ENCODE results near the gene SLC2A8. TPM values are rescaled to one million over a fixed set of nuclear protein-coding genes. Genes with fewer than 3 reads are reported as not detected.

Gene SLC2A8
- polyA plus RNA-seq, 1 donor (not counting 4 experiments of a cell fraction or from before 2014, with no cell fraction given), result 7.1 TPM

GRCh38 chr9:127360250-127360649 is 36.7 kb upstream of the SLC2A8 start:
- TF ChIP-seq, protein P1, sequence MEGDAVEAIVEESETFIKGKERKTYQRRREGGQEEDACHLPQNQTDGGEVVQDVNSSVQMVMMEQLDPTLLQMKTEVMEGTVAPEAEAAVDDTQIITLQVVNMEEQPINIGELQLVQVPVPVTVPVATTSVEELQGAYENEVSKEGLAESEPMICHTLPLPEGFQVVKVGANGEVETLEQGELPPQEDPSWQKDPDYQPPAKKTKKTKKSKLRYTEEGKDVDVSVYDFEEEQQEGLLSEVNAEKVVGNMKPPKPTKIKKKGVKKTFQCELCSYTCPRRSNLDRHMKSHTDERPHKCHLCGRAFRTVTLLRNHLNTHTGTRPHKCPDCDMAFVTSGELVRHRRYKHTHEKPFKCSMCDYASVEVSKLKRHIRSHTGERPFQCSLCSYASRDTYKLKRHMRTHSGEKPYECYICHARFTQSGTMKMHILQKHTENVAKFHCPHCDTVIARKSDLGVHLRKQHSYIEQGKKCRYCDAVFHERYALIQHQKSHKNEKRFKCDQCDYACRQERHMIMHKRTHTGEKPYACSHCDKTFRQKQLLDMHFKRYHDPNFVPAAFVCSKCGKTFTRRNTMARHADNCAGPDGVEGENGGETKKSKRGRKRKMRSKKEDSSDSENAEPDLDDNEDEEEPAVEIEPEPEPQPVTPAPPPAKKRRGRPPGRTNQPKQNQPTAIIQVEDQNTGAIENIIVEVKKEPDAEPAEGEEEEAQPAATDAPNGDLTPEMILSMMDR (optimal IDR thresholded peaks at IDR 0.05 in 1 of 3, IDR thresholded peaks at IDR 0.05 in 1 of 3, conservative IDR thresholded peaks at IDR 0.05 in 1 of 3; ENCODE audit: extremely low read depth in 1 of 3, insufficient read depth in 2 of 3, low read length in 3 of 3), result peak; percentile 55 to 63 (median 58)
- no peak for TF ChIP-seq EZH2 (IDR thresholded peaks at IDR 0.05; ENCODE audit: low read length)
- no peak overlapping the region for H3K4me3 ChIP-seq (ENCODE audit: control insufficient read depth in 2 of 3, extremely low read depth in 1 of 3, insufficient read depth in 2 of 3, low read depth in 1 of 3, low read length in 3 of 3)
- FAIRE-seq (no peak), DNase-seq (ENCODE audit: low read depth, low spot score) (peak; percentile 15)
- dilution Hi-C loops (cut with MboI; ENCODE audit: extremely low pct_ligation_motif_present, low sequenced_read_pairs), result no loop called here
- H3K9ac ChIP-seq (ENCODE audit: control insufficient read depth, extremely low read depth, insufficient read depth, low read length), result peak overlapping the region; percentile 29
- no peaks in the 10 kb centered on the region for H3K9me1 ChIP-seq (ENCODE audit: control insufficient read depth, extremely low read depth, insufficient read depth, low read length)
- H3K4me1 ChIP-seq (ENCODE audit: control insufficient read depth, extremely low read depth, insufficient read depth, low read length), result peaks cover 23% of the 10 kb centered on the region
- H3K36me3 ChIP-seq (ENCODE audit: control insufficient read depth in 2 of 2, extremely low read depth in 1 of 2, insufficient read depth in 2 of 2, low read length in 2 of 2), result no peaks in the 10 kb centered on the region
- no peaks in the 10 kb centered on the region for H3K79me2 ChIP-seq (ENCODE audit: control insufficient read depth, insufficient read depth, low read length)
- no peaks in the 10 kb centered on the region for H4K20me1 ChIP-seq (ENCODE audit: control insufficient read depth, extremely low read depth, insufficient read depth, low read length)
- H3K4me2 ChIP-seq (ENCODE audit: control insufficient read depth, extremely low read depth, insufficient read depth, low read depth, low read length), result peak overlapping the region; percentile 87
- H3K27ac ChIP-seq (ENCODE audit: control insufficient read depth, insufficient read depth, low read length), result peak overlapping the region; percentile 84
- no peaks in the 10 kb centered on the region for H3K9me3 ChIP-seq (ENCODE audit: control insufficient read depth, low read depth, low read length)
- no peaks in the 10 kb centered on the region for H3K27me3 ChIP-seq (ENCODE audit: control insufficient read depth, extremely low read depth, insufficient read depth, low read length)
- peak overlapping the region; percentile 27 for H2AFZ ChIP-seq (ENCODE audit: control insufficient read depth, low read length)

- DNase-seq (ENCODE audit: low read depth, low spot score), result peak; percentile 9
- Histone ChIP-seq H3K4me3 (ENCODE audit: control insufficient read depth in 2 of 3, extremely low read depth in 1 of 3, insufficient read depth in 2 of 3, low read depth in 1 of 3, low read length in 3 of 3) (no peak overlapping the region), H3K36me3 (ENCODE audit: control insufficient read depth in 2 of 2, extremely low read depth in 1 of 2, insufficient read depth in 2 of 2, low read length in 2 of 2) (no peaks in the 10 kb centered on the region), H3K4me1 (ENCODE audit: control insufficient read depth, extremely low read depth, insufficient read depth, low read length) (peaks cover 23% of the 10 kb centered on the region), H3K4me2 (ENCODE audit: control insufficient read depth, extremely low read depth, insufficient read depth, low read depth, low read length) (peak overlapping the region; percentile 87), H4K20me1 (ENCODE audit: control insufficient read depth, extremely low read depth, insufficient read depth, low read length) (no peaks in the 10 kb centered on the region), H3K9me3 (ENCODE audit: control insufficient read depth, low read depth, low read length) (no peaks in the 10 kb centered on the region), H2AFZ (ENCODE audit: control insufficient read depth, low read length) (peak overlapping the region; percentile 27), H3K27ac (ENCODE audit: control insufficient read depth, insufficient read depth, low read length) (peak overlapping the region; percentile 84), H3K9me1 (ENCODE audit: control insufficient read depth, extremely low read depth, insufficient read depth, low read length) (no peaks in the 10 kb centered on the region), H3K79me2 (ENCODE audit: control insufficient read depth, insufficient read depth, low read length) (no peaks in the 10 kb centered on the region), H3K9ac (ENCODE audit: control insufficient read depth, extremely low read depth, insufficient read depth, low read length) (peak overlapping the region; percentile 29), H3K27me3 (ENCODE audit: control insufficient read depth, extremely low read depth, insufficient read depth, low read length) (no peaks in the 10 kb centered on the region)
- dilution Hi-C loops (cut with MboI; ENCODE audit: extremely low pct_ligation_motif_present, low sequenced_read_pairs), result no loop called here
- no peak for TF ChIP-seq EZH2 (IDR thresholded peaks at IDR 0.05; ENCODE audit: low read length)
- TF ChIP-seq, protein P1 (optimal IDR thresholded peaks at IDR 0.05 in 1 of 3, IDR thresholded peaks at IDR 0.05 in 1 of 3, conservative IDR thresholded peaks at IDR 0.05 in 1 of 3; ENCODE audit: extremely low read depth in 1 of 3, insufficient read depth in 2 of 3, low read length in 3 of 3), result peak; percentile 21 to 70 (median 43)
- FAIRE-seq, result peak; percentile 52
Measured at GRCh38 chr9:127360829-127361228, 36.1 kb upstream of the SLC2A8 start.
